Stimulated activated memory B cell treated with anti-CD40 and anti-IgM and Interleukin-4, amounts not matched to agents 10 μg/mL and 1 μg/mL and 100 μg/mL, for 72 hours (primary cell): Measurements from ENCODE around the gene PTPRM.
A peak's percentile ranks its signal among the peaks of the same experiment; 100 is the strongest.

Experiments
- ATAC-seq: fragments of 150-1000 bp; cut with Tn5 transposase; 2 replicates; pipeline ENCODE4 v1.10.0; 2021
- H3K27ac Mint-ChIP-seq: one replicate; pipeline ENCODE4 v1.8.0; 2022; ENCODE audit warnings: mild to moderate bottlenecking, mixed read lengths
- H3K27me3 Mint-ChIP-seq: one replicate; pipeline ENCODE4 v1.8.0; 2022; ENCODE audit warnings: mixed read lengths
- H3K36me3 Mint-ChIP-seq: one replicate; pipeline ENCODE4 v1.8.0; 2022; ENCODE audit warnings: mixed read lengths
- H3K4me1 Mint-ChIP-seq: one replicate; pipeline ENCODE4 v1.8.0; 2022; ENCODE audit warnings: mixed read lengths
- H3K4me3 Mint-ChIP-seq: one replicate; pipeline ENCODE4 v1.8.0; 2022; ENCODE audit warnings: mild to moderate bottlenecking, moderate library complexity, mixed read lengths
- H3K9me3 Mint-ChIP-seq: one replicate; pipeline ENCODE4 v1.8.0; 2022; ENCODE audit warnings: mixed read lengths

PTPRM gene

DNA sequence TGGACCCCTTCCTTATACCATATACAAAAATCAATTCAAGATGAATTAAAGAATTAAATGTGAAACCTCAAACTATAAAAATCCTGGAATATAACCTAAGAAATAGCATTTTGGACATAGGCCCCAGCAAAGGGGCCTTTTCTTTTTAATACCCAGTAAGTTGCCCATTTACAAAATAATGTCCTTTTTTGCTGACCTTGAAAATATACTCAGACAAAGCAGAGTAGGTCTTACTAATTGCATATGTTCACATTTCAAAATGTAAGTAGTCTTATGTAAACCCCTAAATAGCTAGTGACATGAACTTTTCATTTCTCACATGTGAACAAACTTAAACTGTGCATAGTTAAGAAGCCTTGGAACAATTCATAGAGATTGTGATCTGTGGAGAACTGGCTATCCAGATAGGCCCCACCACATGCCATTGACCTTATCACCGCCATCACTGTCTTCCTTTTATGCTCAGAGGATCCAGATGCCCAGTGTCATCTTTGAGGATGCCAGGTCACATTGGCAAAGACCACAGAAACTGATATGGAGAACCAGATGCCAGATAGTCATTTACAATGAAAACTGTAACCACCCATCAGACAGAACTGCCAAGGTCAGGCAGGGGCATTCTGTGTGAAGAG, 759.8 kb downstream of the PTPRM start:
- no peak for ATAC-seq
- Mint-ChIP-seq H3K4me3 (no peak overlapping the region), H3K4me1 (no peaks in the 10 kb centered on the region), H3K36me3 (no peaks in the 10 kb centered on the region), H3K9me3 (no peaks in the 10 kb centered on the region), H3K27me3 (no peaks in the 10 kb centered on the region), H3K27ac (no peak overlapping the region)

DNA sequence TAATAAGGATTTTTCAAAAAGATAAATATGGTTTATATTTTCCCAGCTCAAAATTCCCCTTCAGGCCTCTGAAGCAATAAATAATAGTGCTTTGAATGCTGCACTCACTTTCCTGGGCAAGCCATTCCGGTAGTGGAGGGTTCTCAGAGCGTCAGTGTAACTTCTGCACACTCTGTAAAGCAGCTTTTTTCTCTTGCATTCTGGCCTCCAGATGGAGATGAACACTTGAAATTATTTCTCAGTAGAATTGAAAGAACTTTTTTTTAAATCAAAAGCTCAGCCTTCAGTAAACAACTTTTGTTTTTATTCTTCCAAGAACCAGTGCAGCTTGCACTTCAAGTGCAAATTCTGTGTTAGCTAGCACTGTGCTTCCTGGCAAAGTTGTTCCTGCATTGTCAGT, 761.0 kb downstream of the PTPRM start:
- Mint-ChIP-seq H3K27me3 (no peaks in the 10 kb centered on the region), H3K9me3 (no peaks in the 10 kb centered on the region)

DNA sequence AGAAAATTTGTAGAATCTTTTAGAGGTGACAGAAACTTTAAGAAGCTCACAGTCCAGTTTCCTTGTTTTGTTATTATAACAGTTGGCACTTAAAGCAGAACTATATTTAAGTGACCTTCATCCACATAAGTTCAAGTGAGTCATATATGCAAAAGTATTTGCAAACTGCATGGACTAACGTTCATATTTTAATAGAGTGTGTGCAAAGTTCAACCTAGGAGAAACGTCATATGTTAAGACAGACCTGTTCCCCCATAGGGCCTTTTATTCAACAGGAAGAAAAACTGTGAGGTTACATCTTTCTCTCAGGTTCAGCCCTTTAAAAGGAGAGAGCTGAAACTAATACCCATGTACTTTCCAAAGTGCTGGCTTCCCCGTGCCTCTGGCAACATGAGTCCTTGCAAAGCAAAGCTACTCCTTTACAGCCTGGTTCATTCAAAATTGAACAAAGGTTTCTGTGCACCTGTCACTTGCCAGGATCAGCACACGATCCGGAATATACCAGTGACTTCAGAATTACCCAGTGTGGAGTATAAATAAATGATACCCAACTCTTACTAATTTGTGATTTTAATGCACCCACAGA, 762.2 kb downstream of the PTPRM start:
- no peaks in the 10 kb centered on the region for H3K36me3 Mint-ChIP-seq
- H3K9me3 Mint-ChIP-seq = no peaks in the 10 kb centered on the region
- H3K4me3 Mint-ChIP-seq = no peak overlapping the region
- H3K27ac Mint-ChIP-seq = no peak overlapping the region
- no peaks in the 10 kb centered on the region for H3K27me3 Mint-ChIP-seq
- no peaks in the 10 kb centered on the region for H3K4me1 Mint-ChIP-seq
- peak; percentile 28 for ATAC-seq

More for the DNA sequence above, 761.0 kb downstream of the PTPRM start:
- no peak for ATAC-seq
- Mint-ChIP-seq H3K27ac (no peak overlapping the region), H3K4me1 (no peaks in the 10 kb centered on the region), H3K36me3 (no peaks in the 10 kb centered on the region), H3K4me3 (no peak overlapping the region)

DNA sequence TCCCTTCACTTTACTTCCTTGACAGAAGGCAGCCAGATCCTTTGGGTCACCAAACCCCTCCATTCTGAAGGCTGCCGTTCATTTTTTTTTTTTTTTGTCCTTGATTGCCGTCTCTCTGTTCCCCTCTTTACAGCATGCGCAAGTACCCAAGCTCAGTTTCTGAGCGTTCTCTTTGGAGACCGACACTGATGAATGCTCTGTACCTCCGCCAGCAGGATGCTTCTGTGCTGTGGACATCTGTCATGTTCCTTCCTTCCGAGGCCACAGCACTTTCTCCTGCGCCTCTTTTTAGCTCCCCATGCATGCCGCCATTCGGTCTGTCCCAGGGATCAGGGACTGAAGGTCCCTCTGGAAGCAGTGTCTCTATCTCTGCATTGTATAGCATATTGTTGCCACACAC, 763.5 kb downstream of the PTPRM start:
- no peak overlapping the region for H3K4me3 Mint-ChIP-seq
- H3K36me3 Mint-ChIP-seq = no peaks in the 10 kb centered on the region
- H3K27ac Mint-ChIP-seq = no peak overlapping the region
- no peak for ATAC-seq
- H3K27me3 Mint-ChIP-seq = no peaks in the 10 kb centered on the region
- no peaks in the 10 kb centered on the region for H3K9me3 Mint-ChIP-seq
- H3K4me1 Mint-ChIP-seq = no peaks in the 10 kb centered on the region

DNA sequence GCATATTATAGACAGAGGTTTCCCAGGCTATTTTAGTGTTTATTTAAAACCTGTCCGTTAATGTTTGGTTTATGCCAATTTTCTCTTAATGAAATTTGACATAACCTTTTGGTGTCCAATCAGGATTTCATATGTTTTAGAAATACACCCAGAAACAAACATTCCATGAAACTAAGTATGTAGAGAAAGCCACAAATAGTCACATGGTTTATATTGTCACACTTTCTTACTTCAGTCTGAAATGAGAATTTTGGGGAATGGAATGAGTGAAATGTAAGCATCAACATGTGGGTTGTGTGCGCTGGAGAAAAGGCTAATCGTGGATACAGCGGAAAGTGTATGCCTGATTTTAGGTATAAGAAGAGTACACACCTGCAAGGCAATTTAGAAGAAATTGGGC, 765.2 kb downstream of the PTPRM start:
- H3K4me3 Mint-ChIP-seq = no peak overlapping the region
- H3K27ac Mint-ChIP-seq = no peak overlapping the region
- peaks cover 12% of the 10 kb centered on the region for H3K27me3 Mint-ChIP-seq
- H3K4me1 Mint-ChIP-seq = no peaks in the 10 kb centered on the region
- no peak for ATAC-seq
- no peaks in the 10 kb centered on the region for H3K36me3 Mint-ChIP-seq
- no peaks in the 10 kb centered on the region for H3K9me3 Mint-ChIP-seq

DNA sequence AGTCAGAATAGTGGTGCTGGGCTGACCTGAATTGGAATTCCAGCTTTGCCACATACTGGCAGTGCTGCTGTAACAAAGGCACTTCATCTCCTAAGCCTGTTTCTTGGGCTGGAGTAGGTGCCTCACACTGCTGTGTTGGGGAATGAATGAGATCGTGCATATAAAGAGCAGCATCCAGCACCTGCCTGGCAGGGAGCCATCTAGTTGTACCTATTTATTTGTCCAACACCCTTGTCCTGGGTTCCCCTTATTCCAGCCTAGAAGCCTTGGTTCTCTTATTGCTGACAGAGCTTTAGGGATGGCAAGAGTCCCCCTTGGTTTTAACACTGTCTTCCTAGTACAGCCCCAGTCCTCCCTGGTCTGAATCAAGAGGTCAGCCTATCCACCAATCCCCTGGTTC, 766.8 kb downstream of the PTPRM start:
- no peaks in the 10 kb centered on the region for H3K36me3 Mint-ChIP-seq
- ATAC-seq = no peak
- H3K27ac Mint-ChIP-seq = no peak overlapping the region
- H3K27me3 Mint-ChIP-seq = peaks cover 24% of the 10 kb centered on the region
- H3K4me3 Mint-ChIP-seq = no peak overlapping the region
- no peaks in the 10 kb centered on the region for H3K4me1 Mint-ChIP-seq
- no peaks in the 10 kb centered on the region for H3K9me3 Mint-ChIP-seq

DNA sequence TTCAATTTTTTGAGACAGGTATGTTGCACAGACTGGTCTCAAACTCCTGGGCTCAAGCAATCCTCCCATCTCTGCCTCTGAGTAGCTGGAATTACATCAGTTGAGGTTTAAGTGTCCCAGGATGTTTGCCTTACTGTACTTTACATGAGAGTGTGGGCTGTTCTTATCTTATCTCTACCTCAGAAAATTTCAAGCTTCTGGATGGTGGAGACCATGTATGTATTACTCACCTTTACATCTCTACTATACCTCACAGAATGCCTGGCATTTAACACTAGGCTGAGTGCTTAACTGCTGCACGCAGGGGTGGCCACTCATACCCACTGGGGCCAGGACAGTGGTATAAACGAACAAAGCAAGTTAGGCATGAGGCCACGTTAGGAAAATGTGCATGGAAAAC, 770.1 kb downstream of the PTPRM start:
- no peaks in the 10 kb centered on the region for H3K4me1 Mint-ChIP-seq
- no peak overlapping the region for H3K4me3 Mint-ChIP-seq
- ATAC-seq = no peak
- H3K27ac Mint-ChIP-seq = no peak overlapping the region
- no peaks in the 10 kb centered on the region for H3K9me3 Mint-ChIP-seq
- no peaks in the 10 kb centered on the region for H3K36me3 Mint-ChIP-seq
- H3K27me3 Mint-ChIP-seq = peaks cover 24% of the 10 kb centered on the region

DNA sequence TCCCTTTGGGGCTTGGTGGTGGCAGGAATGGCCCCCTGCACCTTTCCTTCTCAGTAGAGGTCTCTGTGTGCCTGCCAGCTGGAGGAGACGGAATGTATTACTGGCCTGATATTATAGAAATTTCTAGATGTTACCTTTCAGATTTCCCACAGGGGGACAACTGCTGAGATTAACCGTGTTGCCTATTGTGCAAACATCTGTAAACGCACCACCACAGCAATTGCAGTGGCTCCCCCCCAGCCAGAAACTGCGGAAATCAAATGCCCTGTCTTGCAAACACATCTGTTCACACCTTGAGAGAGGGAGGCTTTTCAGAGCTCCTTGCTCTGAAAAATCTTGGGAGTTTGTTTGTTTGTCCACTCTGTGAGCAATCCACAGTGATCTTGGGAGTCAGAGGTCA, 772.1 kb downstream of the PTPRM start:
- H3K4me3 Mint-ChIP-seq = no peak overlapping the region
- H3K27me3 Mint-ChIP-seq = peaks cover 24% of the 10 kb centered on the region
- H3K36me3 Mint-ChIP-seq = no peaks in the 10 kb centered on the region
- no peak overlapping the region for H3K27ac Mint-ChIP-seq
- H3K4me1 Mint-ChIP-seq = no peaks in the 10 kb centered on the region
- no peak for ATAC-seq
- no peaks in the 10 kb centered on the region for H3K9me3 Mint-ChIP-seq

DNA sequence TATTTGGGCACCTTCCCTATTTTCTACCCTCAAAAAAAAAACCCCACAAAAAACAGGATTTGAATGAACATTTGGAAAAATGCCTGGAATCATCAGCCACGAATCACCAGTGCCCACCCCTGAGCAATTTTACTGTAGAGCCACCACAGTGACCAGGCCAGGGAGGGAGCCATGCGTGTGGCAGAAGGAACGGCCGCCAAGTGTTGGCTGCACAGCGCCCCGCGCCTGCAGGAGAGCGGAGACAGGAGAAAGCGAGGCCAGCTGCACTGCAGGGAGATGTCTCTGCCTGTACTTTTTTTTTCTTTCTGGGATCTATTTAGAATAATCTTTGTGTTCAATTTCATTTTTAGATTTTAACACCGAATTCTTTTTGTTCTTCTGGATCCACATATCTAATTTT, 772.8 kb downstream of the PTPRM start:
- no peaks in the 10 kb centered on the region for H3K36me3 Mint-ChIP-seq
- peaks cover 24% of the 10 kb centered on the region for H3K27me3 Mint-ChIP-seq
- no peak overlapping the region for H3K4me3 Mint-ChIP-seq
- peaks cover 1% of the 10 kb centered on the region for H3K9me3 Mint-ChIP-seq
- no peak overlapping the region for H3K27ac Mint-ChIP-seq
- ATAC-seq = no peak
- H3K4me1 Mint-ChIP-seq = no peaks in the 10 kb centered on the region

DNA sequence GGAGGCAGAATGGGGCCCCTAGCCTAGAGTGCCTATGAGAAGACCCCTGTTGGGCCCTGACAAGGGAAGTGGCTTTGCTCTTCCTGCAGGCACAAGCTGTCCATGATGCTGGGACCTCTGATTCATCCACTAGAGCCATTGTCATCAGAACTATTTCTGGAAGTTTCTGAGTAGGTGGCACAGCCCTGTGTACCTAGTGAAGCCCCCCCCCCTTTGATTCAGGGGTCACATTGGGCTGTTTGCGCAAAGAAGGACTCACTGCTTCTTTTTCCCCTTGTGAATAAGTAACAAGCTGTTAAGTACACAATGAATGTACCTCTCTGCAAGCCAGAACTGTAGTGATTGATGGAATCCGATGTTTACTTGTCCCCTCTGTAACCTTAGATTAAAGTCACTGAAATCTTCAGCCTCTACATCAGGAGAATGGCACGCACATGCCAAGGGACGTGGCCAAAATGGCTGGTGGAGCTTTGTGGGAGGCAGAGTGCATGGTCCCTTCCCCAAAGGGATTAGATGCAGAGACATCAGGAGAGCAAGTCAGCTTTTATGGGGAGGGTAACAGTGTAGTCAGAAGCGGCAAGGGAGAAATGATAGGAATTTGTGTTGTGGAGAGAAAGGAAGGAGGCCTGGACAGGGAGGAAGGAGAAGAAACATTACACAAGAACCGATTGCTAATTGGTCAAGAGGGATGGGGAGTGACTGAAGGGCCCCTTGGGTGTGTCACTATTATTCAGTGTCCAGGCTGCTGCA, 774.5 kb downstream of the PTPRM start:
- ATAC-seq = no peak
- Mint-ChIP-seq H3K27ac (no peak overlapping the region), H3K27me3 (peaks cover 17% of the 10 kb centered on the region), H3K9me3 (peaks cover 2% of the 10 kb centered on the region), H3K4me3 (no peak overlapping the region), H3K36me3 (no peaks in the 10 kb centered on the region), H3K4me1 (no peaks in the 10 kb centered on the region)

DNA sequence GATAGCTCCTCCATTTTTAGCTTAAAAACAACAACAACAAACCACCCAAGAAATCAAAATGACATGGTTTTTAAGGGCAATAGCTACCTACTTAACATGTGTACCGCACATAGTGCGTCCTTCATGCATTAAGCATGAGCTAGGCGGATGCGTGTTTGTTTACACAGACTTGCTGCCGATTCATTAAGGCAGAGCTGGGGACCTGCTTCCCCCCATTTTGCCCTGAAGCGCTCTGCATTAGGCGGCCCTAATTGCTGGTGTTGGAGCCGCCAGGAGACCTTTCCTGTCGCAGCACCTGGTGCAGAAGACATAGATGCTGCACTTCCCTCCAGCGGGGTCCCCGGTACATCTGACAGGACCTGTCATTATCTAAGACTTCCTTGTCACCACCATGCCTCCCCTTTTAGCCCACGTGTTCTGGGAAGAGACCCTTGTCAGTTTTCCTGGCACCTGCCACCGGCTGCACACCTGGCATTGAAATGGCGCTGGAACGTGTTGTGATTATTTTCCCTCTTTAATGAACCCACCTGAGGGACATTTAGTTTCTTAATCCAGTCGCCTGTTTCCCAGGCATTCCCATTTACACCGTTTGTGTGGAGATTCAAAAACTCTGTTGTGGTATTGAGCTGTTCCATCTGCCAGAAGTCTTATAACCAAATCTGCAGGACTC, 781.1 kb downstream of the PTPRM start:
- Mint-ChIP-seq H3K27ac (no peak overlapping the region), H3K27me3 (peaks cover 6% of the 10 kb centered on the region), H3K9me3 (peaks cover 2% of the 10 kb centered on the region), H3K4me3 (no peak overlapping the region), H3K36me3 (no peaks in the 10 kb centered on the region), H3K4me1 (no peaks in the 10 kb centered on the region)
- no peak for ATAC-seq

DNA sequence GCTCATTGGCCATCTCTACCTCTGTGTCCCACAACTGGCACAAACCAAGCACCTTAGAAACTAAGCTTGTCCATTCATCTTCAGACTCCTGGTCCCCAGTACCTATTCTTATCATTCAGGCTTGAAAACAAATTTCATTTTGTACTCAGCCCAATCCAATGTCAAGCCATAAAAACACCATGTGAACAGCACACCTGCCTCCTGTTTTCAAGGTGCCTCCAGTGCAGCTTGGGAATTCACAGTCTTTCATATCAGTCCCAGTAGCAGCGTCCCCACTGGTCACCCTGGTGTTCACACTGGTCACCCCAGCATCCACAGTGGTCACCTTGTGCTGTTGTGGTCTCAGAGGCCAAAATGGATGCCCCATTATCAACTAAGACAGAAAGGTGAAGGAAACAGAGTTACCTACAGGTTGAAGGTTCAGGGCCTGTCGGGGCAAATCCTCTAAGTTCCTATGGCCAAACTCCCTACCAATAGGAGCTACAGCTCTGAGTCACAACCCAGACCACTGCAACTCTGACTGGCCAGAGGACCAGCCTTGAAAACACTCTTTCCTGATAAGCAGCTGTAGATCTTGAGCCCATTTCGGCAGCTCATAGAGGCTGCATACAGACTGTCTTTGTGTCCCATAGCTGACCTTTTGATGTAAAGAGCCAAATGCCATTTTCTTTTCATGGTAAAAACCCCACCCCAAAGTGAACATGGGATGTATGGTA, 782.6 kb downstream of the PTPRM start:
- Mint-ChIP-seq H3K4me1 (no peaks in the 10 kb centered on the region), H3K9me3 (peaks cover 2% of the 10 kb centered on the region), H3K27me3 (peaks cover 16% of the 10 kb centered on the region), H3K27ac (no peak overlapping the region), H3K4me3 (no peak overlapping the region), H3K36me3 (no peaks in the 10 kb centered on the region)
- ATAC-seq = no peak

DNA sequence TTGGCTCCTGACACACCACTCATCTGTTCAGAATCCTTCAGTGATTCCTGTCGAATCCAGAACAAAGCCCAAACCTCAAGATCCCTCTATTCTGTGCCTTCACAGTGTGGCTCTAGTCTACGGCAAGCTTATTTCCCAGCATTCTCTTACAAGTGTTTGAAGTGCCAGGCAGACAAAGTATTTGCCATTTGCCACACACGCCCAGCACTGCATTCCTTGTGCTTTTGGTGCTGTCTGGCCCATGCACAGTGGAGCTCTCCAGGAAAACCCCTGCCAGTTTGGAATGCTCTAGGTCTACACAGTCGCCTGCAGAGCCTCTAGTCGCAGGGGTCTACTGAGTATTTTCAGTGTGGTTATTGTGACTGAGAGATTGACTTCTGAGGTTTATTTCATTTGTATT, 783.5 kb downstream of the PTPRM start:
- no peaks in the 10 kb centered on the region for H3K4me1 Mint-ChIP-seq
- H3K27me3 Mint-ChIP-seq = peaks cover 16% of the 10 kb centered on the region
- no peak overlapping the region for H3K27ac Mint-ChIP-seq
- H3K9me3 Mint-ChIP-seq = no peaks in the 10 kb centered on the region
- ATAC-seq = no peak
- no peaks in the 10 kb centered on the region for H3K36me3 Mint-ChIP-seq
- no peak overlapping the region for H3K4me3 Mint-ChIP-seq

DNA sequence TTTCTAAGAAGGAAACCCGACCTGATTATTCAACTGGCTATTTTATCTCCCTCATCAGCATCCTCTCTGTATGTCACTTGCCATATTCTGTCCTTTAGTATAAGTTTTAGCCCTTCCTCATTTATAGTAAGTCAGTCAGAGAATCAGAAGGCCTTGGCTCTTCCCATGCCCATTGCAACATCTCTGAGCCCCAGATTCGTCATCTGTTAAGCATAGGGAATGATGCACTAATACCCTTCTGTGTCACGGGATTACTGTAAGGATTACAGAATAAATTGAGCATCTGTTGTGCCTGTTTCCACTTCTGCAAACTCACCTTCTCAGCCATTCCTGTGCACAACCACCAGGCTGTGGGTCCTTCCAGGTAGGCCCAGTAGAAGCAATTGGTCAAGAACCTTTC, 784.0 kb downstream of the PTPRM start:
- H3K36me3 Mint-ChIP-seq = no peaks in the 10 kb centered on the region
- no peak overlapping the region for H3K4me3 Mint-ChIP-seq
- peaks cover 16% of the 10 kb centered on the region for H3K27me3 Mint-ChIP-seq
- H3K4me1 Mint-ChIP-seq = no peaks in the 10 kb centered on the region
- no peak for ATAC-seq
- no peak overlapping the region for H3K27ac Mint-ChIP-seq
- H3K9me3 Mint-ChIP-seq = no peaks in the 10 kb centered on the region

DNA sequence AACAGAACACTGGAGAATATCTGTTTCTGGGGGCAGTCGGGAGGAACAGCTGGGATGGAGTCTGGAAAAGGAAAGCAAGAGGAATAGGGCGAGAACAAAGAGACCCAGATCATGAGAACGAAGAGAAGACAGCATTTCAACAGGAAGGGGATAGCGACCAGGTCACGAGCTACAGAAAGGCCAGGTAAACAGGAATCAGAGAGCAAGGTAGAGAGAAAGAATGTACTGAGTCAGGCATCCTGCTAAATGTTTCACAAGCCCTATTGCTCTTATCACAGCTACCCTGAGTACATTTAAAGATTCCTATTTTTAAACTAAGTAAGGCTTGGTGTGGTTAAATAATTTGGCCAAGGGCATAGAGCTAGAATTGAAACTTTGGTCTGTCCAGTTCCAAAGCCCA, 787.2 kb downstream of the PTPRM start:
- H3K36me3 Mint-ChIP-seq = no peaks in the 10 kb centered on the region

More for the DNA sequence above, 787.2 kb downstream of the PTPRM start:
- Mint-ChIP-seq H3K9me3 (no peaks in the 10 kb centered on the region), H3K4me1 (no peaks in the 10 kb centered on the region), H3K27me3 (peaks cover 16% of the 10 kb centered on the region), H3K27ac (no peak overlapping the region), H3K4me3 (no peak overlapping the region)
- ATAC-seq = no peak
